PC-3 (cell line): Measurements from ENCODE around the gene ERG28. TPM values are rescaled to one million over a fixed set of nuclear protein-coding genes. Genes with fewer than 3 reads are reported as not detected.

ENCODE experiments used
- ATAC-seq: fragments of 200-7000 bp; cut with Tn5 transposase; 2 replicates; pipeline ENCODE4 v1.9.1; 2020; ENCODE audit warnings: mild to moderate bottlenecking, moderate library complexity
- BruUV-seq: library from RNA; stranded (reverse); fragments of 400-500 nt; replicated peaks from 2 replicates; lab custom pipeline; 2021; lab: Mats Ljungman, UMichigan
- CTCF ChIA-PET: fragments of 300-600 bp; sonication (Branson Sonifier 250); formaldehyde crosslinking; loops from one replicate; lab custom pipeline; 2022; ENCODE audit warnings: antibody characterized with exemption; lab: Charles Lee
- POLR2A ChIA-PET: fragments of 300-600 bp; sonication (Branson Sonifier 250); formaldehyde crosslinking; loops from one replicate; lab custom pipeline; 2022; ENCODE audit warnings: antibody characterized with exemption; ENCODE audit not compliant: unreplicated experiment; lab: Charles Lee
- DNase-seq: peaks from one replicate; pipeline ENCODE4 v3.0.0-alpha.2; 2015
- H2AFZ ChIP-seq: fragments of 300-600 bp; sonication (generic); 2 replicates; pipeline ENCODE4 v1.6.0; 2016; ENCODE audit warnings: antibody characterized with exemption, low read length
- H3F3A ChIP-seq: fragments of 300-600 bp; sonication (generic); one replicate; pipeline ENCODE4 v1.6.0; 2017; ENCODE audit warnings: antibody characterized with exemption, low read length, control low read depth, mild to moderate bottlenecking; ENCODE audit not compliant: unreplicated experiment
- H3K27ac ChIP-seq: fragments of 300-600 bp; sonication (generic); 2 replicates; pipeline ENCODE4 v1.5.1; 2016; ENCODE audit warnings: mild to moderate bottlenecking, low read length
- H3K27me3 ChIP-seq: fragments of 300-600 bp; sonication (generic); 2 replicates; pipeline ENCODE4 v1.6.1; 2016; ENCODE audit warnings: low read length, mixed read lengths
- H3K36me3 ChIP-seq: fragments of 300-600 bp; sonication (generic); 2 replicates; pipeline ENCODE4 v1.6.1; 2016; ENCODE audit warnings: low read depth, mixed run types, low read length, mixed read lengths
- H3K4me1 ChIP-seq: fragments of 300-600 bp; sonication (generic); 2 replicates; pipeline ENCODE4 v1.5.1; 2016; ENCODE audit warnings: low read length; ENCODE audit not compliant: insufficient read depth
- H3K4me2 ChIP-seq: fragments of 300-600 bp; sonication (generic); 2 replicates; pipeline ENCODE4 v1.6.0; 2016; ENCODE audit warnings: low read length
- H3K4me3 ChIP-seq: fragments of 300-600 bp; sonication (generic); 2 replicates; pipeline ENCODE4 v1.5.1; 2016; ENCODE audit warnings: mild to moderate bottlenecking, low read length, mixed read lengths
- H3K79me2 ChIP-seq: fragments of 300-600 bp; sonication (generic); 2 replicates; pipeline ENCODE4 v1.6.1; 2017; ENCODE audit warnings: low read length, mixed read lengths
- H3K9ac ChIP-seq: fragments of 300-600 bp; sonication (generic); 2 replicates; pipeline ENCODE4 v1.6.0; 2016; ENCODE audit warnings: mild to moderate bottlenecking, low read length
- H3K9me2 ChIP-seq: fragments of 300-600 bp; sonication (generic); replicated peaks from 2 replicates; pipeline ENCODE4 v1.6.1; 2016; ENCODE audit warnings: mixed run types, low read length, mixed read lengths
- H3K9me3 ChIP-seq: fragments of 300-600 bp; sonication (generic); 2 replicates; pipeline ENCODE4 v1.6.1; 2016; ENCODE audit warnings: low read length, mixed read lengths
- H4K20me1 ChIP-seq: fragments of 300-600 bp; sonication (generic); 2 replicates; pipeline ENCODE4 v1.6.1; 2016; ENCODE audit warnings: low read length, mixed read lengths
- EZH2 ChIP-seq: fragments of 300-600 bp; sonication (generic); IDR thresholded peaks from one replicate; pipeline ENCODE4 v1.6.1; 2017; ENCODE audit warnings: antibody characterized with exemption, mild to moderate bottlenecking, low read length; ENCODE audit not compliant: unreplicated experiment
- EZH2phosphoT487 ChIP-seq: fragments of 300-600 bp; sonication (generic); IDR thresholded peaks from 2 replicates; pipeline ENCODE4 v1.6.1; 2018; ENCODE audit warnings: mild to moderate bottlenecking, antibody characterized with exemption, low read length, borderline replicate concordance
- intact Hi-C: fragments of 100-400 bp; cut with micrococcal nuclease; formaldehyde crosslinking; loops from 2 replicates; pipeline ENCODE4 v1.9.0; 2023
- total RNA-seq: library from RNA; depleted of rRNA; stranded (reverse); fragments of >200 nt; gene quantifications from 2 replicates; pipeline ENCODE4 v1.2.3, GENCODE V29; 2014
- TF ChIP-seq, protein P1 (sequence below): fragments of 300-600 bp; sonication (generic); conservative IDR thresholded peaks from 2 replicates; pipeline ENCODE4 v1.5.1; 2017; ENCODE audit warnings: antibody characterized with exemption, low read depth, mild to moderate bottlenecking, low read length

The ERG28 gene
- total RNA-seq, 1 experiment from 2014 or later = 13.9 TPM

DNA sequence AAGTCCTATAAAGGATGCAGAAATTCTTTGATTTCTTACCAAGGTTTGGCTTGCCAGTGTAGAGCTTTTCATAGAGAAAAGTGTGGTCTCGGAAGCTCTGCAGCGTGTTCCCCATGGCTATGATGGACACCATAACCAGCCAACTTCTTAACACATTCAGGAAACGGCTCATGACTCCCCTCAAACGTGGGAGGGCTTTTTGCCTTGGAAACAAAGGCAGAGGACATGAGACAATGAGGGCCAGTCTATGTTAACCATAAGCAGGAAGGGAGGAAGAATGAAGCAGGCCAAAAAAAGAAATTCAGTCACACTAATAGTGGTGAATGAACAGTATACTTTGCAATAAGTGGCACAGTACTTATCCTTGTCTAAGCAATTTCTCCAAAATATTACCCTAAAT is 3.3 kb downstream of the ERG28 start:
- H3K4me2 ChIP-seq = no peak overlapping the region
- DNase-seq = no peak
- no peaks in the 10 kb centered on the region for H3K9me3 ChIP-seq
- peaks cover 29% of the 10 kb centered on the region for H3K79me2 ChIP-seq
- H4K20me1 ChIP-seq = no peaks in the 10 kb centered on the region
- no peak overlapping the region for H3K27ac ChIP-seq
- intact Hi-C loops = loop anchor here (10.0 kb wide), 1 partner anchor 353 kb away; no protein-coding TSS in a partner anchor
- POLR2A ChIA-PET = no interaction called here
- no peaks in the 10 kb centered on the region for H3K9me2 ChIP-seq
- H3K4me1 ChIP-seq = no peaks in the 10 kb centered on the region
- peaks cover 7% of the 10 kb centered on the region; the same call in 1 of the 2 replicates for H3K36me3 ChIP-seq
- no peaks in the 10 kb centered on the region for H3F3A ChIP-seq
- BruUV-seq = no TSS peak
- H3K9ac ChIP-seq = no peak overlapping the region
- no peak overlapping the region for H3K4me3 ChIP-seq
- TF ChIP-seq, protein P1, sequence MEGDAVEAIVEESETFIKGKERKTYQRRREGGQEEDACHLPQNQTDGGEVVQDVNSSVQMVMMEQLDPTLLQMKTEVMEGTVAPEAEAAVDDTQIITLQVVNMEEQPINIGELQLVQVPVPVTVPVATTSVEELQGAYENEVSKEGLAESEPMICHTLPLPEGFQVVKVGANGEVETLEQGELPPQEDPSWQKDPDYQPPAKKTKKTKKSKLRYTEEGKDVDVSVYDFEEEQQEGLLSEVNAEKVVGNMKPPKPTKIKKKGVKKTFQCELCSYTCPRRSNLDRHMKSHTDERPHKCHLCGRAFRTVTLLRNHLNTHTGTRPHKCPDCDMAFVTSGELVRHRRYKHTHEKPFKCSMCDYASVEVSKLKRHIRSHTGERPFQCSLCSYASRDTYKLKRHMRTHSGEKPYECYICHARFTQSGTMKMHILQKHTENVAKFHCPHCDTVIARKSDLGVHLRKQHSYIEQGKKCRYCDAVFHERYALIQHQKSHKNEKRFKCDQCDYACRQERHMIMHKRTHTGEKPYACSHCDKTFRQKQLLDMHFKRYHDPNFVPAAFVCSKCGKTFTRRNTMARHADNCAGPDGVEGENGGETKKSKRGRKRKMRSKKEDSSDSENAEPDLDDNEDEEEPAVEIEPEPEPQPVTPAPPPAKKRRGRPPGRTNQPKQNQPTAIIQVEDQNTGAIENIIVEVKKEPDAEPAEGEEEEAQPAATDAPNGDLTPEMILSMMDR = no peak
- TF ChIP-seq EZH2 = no peak
- TF ChIP-seq EZH2phosphoT487 = no peak
- H3K27me3 ChIP-seq = no peaks in the 10 kb centered on the region
- ATAC-seq = no peak
- CTCF ChIA-PET = interaction anchor here (0.5 to 1.5 kb wide), 2 partner anchors 80 to 1419 kb away, joined by 6 read pairs; no protein-coding TSS in a partner anchor
- no peak overlapping the region for H2AFZ ChIP-seq

DNA sequence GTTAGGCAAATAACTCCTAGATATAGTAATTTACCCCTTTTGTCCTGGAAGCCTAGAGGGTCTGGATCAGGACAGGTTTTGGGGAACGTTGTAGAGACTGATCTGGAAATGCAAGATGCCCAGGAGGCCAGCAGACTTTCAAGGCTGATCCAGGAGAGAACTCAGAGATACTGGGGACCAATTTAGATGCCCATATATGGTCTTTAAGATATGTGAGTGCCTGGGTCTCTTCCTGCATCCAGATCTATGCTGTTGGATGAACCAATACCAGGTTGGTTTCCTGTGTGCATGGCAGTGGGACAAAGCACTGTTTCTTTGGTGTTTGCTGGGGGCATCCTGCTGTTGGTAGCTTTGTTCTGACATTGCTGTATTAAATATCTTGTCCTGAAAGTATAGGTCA is 5.4 kb downstream of the ERG28 start:
- Histone ChIP-seq H3K79me2 (peaks cover 18% of the 10 kb centered on the region), H3K4me1 (peaks cover 8% of the 10 kb centered on the region), H3K36me3 (peaks cover 22% of the 10 kb centered on the region; the same call in 1 of the 2 replicates), H2AFZ (no peak overlapping the region), H3F3A (no peaks in the 10 kb centered on the region), H3K4me2 (no peak overlapping the region), H4K20me1 (no peaks in the 10 kb centered on the region), H3K27me3 (no peaks in the 10 kb centered on the region), H3K9ac (no peak overlapping the region), H3K27ac (no peak overlapping the region), H3K9me3 (no peaks in the 10 kb centered on the region), H3K4me3 (no peak overlapping the region), H3K9me2 (no peaks in the 10 kb centered on the region)
- ATAC-seq (no peak), DNase-seq (no peak)
- CTCF ChIA-PET = interaction anchor here (0.6 to 1.8 kb wide), 2 partner anchors 50 to 78 kb away, joined by 3 to 30 read pairs; partner anchors contain the start of gene FLVCR2
- intact Hi-C loops = loop anchor here (10.0 kb wide), 1 partner anchor 350 kb away; no protein-coding TSS in a partner anchor
- POLR2A ChIA-PET = no interaction called here
- TF ChIP-seq, protein P1 = no peak
- no TSS peak for BruUV-seq

DNA sequence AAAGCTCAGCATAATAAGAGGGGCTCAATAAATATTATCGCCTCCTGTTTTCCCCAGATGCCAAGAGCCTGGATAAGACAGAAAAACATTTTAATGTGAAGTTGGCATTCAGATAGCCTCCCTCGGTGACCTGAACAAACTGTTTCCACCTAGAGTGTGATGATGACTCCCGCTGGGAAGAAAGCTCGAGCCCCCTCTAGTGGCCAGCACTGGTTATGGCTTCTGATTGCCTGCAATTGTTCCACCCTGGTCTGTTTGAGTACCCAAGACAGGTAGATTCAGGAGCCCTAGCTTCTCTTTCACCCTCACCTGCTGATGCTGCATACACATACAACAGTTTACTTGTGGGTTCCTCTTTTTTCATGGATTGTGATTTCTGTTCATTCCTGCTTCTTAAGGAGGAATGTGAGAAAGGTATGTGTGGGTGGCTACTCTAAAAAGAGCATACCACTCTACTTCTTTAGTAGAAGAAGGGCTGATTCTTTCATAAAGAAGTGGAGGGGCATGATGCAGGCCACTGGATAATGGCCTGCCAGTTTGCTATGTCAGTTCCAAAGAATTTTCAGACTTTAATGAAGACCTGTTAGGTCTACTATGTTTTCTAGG is 6.4 kb downstream of the ERG28 start:
- H3K9me2 ChIP-seq = no peaks in the 10 kb centered on the region
- no TSS peak for BruUV-seq
- no peak for TF ChIP-seq EZH2phosphoT487
- TF ChIP-seq EZH2 = no peak
- TF ChIP-seq, protein P1 = peak; percentile 96
- H3F3A ChIP-seq = no peaks in the 10 kb centered on the region
- POLR2A ChIA-PET = interaction anchor here (0.6 kb wide), 1 partner anchor 77 kb away, joined by 3 read pairs; no protein-coding TSS in a partner anchor
- H3K27me3 ChIP-seq = no peaks in the 10 kb centered on the region
- no peak overlapping the region for H3K9ac ChIP-seq
- no peaks in the 10 kb centered on the region for H4K20me1 ChIP-seq
- CTCF ChIA-PET = interaction anchor here (0.6 to 1.8 kb wide), 3 partner anchors 49 to 181 kb away, joined by 3 to 30 read pairs (median 3); partner anchors contain the start of gene FLVCR2
- no peak overlapping the region for H3K4me2 ChIP-seq
- H3K9me3 ChIP-seq = no peaks in the 10 kb centered on the region
- ATAC-seq (peak; percentile 95), DNase-seq (peak; percentile 87)
- no peak overlapping the region for H2AFZ ChIP-seq
- peaks cover 8% of the 10 kb centered on the region for H3K79me2 ChIP-seq
- intact Hi-C loops = loop anchor here (1.0 to 10.0 kb wide), 2 partner anchors 77 to 349 kb away; no protein-coding TSS in a partner anchor
- H3K4me3 ChIP-seq = no peak overlapping the region
- peaks cover 12% of the 10 kb centered on the region for H3K4me1 ChIP-seq
- H3K27ac ChIP-seq = no peak overlapping the region
- H3K36me3 ChIP-seq = peaks cover 30% of the 10 kb centered on the region; the same call in 1 of the 2 replicates
